ENCODE results near the gene LPO. TPM values are rescaled to one million over a fixed set of nuclear protein-coding genes. Genes with fewer than 3 reads are reported as not detected.

Gene LPO
- total RNA-seq, 1 donor from 2014 or later, result not detected

DNA sequence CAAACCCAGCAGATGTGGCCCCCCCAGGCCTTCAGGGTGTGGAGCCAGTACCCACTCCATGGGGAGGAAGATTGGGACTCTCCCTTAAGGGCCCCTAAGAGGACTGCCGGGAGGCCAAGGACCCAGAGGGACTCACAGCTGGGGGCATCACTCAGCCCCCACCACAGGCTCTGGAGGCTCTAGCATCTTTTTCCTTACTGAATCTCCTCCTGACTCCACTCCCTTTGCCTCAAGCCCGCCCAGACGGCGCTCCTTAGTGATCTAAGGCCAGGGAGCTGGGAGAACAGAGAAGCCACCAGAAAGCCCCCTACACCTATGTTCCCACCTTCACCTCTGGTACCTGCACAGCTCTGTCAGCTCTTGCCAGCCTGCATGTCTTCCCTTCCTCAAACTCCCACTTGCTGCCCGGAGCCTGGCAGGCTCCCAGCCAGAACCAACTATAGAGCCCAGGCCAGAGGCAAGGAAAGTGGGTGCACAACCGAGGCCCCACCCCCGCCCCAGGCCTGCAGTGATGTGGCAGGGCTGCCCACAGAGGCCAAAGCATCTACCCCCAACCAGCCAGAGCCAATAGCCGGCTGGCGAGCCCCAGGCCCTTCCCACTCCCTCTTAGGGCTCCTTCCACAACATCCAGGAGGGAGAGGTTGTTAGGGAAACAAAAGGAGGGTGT is 64.7 kb downstream of the LPO start:
- intact Hi-C loops (cut with micrococcal nuclease), result no loop called here

DNA sequence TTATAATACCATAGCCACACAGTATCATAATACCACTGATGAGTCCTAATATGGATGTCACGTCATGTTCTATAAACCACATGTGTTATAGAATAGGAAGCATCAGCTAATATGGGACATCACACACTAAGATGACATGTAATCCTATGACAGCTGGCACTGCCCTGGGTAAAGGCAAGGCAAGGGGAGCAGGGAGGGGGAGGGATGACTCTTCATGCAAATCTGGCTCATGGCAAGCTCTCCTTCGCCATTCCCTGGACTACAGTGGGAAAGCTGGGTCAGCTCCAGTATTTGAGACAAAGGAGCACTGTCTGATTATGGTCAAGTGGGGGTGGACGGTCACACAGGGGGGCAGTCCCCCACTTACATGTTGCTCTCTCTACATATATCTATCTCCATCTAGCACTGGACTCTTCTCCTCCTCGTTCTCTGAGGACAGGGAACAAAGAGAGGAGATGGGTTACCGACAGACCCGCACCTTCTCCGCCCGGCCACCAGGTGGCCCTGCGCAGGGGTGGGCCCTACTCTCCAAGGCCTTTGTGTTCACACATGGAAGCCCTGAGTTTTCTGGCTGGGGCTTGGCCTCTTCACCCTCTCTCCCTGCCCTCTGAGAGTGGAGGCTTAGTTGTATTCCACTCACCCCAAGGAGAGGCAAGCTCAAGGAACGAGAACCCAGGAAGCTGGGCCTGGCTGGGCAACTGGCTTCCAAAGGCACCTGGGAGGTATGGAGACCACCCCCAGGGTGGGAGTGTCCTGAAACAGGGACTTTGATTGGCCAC is 65.8 kb downstream of the LPO start:
- intact Hi-C loops (cut with micrococcal nuclease), result loop anchor here (1.0 kb wide), 1 partner anchor 143 kb away; no protein-coding TSS in a partner anchor

DNA sequence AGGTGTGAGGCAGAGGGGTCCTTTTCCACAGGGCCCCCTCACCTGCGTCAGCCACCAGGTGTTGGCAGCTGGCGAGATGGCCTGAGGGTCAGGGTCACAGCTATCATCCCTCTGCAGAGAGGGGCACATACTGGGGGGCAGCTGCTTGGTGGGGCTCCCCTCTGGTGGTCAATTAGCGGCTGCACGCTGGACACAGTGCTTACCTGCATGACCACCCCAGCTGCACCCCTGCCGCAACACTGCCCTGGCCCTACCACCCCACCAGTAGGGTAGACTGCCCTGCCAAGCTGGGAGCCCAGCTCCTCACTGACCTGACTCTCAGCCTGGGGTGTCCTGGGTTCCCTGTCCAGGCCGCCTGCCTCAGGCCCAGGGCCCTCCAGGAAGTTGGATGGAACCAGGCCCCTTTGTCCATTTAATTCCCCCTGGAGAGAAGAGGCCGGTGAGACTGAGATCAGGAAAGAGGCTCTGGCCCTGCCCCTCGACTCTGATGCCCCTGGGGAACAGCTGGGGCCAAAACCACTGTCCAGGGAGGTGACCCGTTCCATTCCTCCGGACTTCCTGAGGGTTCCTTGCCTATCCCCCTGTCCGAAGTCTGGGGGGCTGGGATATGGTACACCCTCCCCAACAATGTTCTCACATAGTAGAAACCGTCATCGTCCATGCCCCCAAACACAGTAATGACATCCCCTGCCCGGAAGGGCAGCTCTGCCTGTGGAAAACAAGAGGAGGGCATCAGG is 66.5 kb downstream of the LPO start:
- intact Hi-C loops (cut with micrococcal nuclease), result loop anchor here (1.0 kb wide), 1 partner anchor 142 kb away; no protein-coding TSS in a partner anchor

DNA sequence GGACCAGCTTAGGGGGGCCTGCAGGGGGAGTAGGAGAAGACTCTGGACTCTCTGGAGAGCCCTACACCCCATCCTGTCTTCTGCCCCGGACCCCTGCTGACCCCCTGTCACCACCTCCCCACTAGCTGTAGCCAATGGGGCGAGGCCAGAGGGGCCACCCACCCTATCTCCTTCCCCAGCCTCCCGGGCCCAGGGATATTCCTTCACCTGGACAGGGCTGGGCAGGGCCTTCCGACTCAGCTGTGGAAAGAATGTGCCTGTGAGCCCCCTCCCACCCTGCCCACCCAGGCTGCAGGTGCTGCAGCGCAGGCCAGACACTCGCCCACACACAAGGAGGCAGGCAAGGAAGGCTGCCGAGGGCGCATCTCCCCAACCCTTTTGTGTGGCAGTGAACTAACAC is 67.2 kb downstream of the LPO start:
- intact Hi-C loops (cut with micrococcal nuclease), result no loop called here

DNA sequence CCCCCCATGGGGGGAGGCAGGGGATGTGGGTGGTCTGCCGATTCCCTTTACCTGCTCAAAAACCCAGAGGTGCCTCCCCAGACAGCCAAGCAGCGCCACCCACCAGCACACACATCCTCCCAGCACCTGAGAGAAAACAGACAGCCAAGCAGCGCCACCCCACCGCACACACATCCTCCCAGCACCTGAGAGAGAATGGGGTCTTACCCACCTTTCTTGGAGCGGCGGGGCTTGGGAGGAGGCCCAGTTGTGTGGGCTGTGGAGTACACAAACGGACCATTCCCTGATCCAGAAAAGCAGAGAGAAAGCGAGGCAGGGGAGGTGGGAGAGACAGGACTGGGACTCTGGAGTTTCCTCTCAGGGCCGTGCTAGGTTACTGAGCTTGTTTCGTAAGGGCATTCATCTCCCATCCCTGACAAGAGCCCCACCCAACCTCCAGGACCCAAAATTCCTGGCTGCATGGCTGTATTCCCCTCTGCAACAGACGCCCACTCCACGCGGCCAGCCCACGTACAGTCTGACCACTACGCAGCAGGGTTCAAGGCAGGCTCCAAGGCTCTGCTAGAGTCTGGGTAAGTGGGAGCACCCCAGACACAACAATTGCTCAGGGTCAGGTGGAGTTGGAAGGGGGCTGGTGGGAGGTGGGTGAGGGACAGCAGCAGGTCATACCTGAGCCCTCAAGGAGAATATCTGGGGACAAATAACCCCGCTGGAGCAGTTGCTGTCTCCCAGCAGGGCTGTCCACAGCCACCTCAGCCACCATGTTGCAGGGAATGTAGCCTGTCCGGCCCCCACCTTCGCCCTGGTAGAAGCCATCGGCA is 68.0 kb downstream of the LPO start:
- intact Hi-C loops (cut with micrococcal nuclease), result no loop called here

DNA sequence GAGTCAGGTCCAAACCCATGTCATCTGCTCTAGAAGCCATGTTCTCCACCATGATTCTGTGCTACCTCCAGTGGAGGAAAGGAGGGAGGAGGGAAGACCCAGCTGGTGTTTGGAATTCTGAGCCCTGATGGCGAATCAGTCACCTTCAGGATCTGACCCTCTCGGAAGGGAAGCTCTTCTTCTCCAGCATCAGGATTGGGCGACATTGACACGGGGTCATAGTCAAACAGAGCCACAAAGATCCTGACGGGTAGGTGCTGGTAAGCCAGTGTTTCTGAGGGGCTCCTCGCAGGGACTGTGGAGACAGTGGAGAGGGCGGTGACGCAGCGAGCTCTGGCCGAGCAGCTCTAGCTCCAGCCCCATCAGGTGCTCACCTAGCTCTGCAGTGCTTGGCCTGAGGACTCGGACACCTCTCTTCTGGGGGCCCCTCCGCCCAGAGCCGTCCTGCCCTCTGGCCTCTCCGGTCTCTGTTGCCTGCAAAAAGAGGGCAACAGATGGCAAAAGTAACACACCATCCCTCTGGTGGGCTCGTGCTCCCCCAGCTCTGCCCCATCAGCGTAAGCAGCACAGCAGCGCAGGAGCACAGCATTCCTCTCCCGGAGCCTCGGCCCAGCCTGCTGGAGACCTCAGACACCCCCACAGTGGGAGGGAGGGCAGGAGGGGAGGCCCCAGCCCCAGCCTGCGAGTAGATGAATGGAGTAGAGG is 69.2 kb downstream of the LPO start:
- intact Hi-C loops (cut with micrococcal nuclease), result no loop called here

DNA sequence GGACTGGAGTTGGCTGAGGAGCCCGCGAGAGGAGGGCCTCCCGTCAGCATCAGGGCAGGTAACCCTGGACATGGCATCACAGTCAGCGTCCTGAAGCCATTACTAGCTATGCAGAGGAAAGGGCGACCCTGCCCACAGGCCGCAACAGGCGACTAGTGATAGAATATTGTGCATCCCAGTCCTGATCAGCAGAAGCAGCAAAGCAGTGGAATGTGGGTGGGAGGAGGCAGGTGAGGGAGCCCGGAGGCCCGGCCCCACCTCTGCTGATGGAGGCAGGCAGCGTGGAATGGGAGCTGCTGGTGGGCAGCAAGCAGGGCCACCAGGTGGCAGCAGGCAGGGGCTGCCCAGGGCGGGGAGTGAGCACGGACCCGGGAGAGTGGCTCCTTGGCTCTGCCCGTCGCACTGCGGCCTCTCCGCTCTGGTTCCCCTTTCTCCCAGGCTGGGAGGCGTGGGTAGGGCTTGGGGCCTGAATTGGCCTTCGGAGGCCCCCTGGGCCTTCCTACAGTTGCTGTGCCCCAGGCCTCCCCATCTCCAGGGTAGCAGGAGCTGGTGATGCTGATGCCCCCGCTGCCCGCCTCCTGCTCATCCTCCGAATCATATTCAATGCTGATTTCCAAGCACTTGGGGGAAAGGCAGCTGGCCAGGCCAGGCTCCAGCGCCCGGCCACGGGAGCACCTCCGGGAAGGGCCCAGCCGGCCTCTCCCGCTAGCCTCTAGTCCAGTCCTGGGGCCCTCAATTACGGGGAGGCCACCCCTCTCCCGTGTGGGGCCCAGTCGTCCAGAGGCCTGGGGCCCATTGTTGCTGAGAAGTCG is 70.0 kb downstream of the LPO start:
- intact Hi-C loops (cut with micrococcal nuclease), result no loop called here

DNA sequence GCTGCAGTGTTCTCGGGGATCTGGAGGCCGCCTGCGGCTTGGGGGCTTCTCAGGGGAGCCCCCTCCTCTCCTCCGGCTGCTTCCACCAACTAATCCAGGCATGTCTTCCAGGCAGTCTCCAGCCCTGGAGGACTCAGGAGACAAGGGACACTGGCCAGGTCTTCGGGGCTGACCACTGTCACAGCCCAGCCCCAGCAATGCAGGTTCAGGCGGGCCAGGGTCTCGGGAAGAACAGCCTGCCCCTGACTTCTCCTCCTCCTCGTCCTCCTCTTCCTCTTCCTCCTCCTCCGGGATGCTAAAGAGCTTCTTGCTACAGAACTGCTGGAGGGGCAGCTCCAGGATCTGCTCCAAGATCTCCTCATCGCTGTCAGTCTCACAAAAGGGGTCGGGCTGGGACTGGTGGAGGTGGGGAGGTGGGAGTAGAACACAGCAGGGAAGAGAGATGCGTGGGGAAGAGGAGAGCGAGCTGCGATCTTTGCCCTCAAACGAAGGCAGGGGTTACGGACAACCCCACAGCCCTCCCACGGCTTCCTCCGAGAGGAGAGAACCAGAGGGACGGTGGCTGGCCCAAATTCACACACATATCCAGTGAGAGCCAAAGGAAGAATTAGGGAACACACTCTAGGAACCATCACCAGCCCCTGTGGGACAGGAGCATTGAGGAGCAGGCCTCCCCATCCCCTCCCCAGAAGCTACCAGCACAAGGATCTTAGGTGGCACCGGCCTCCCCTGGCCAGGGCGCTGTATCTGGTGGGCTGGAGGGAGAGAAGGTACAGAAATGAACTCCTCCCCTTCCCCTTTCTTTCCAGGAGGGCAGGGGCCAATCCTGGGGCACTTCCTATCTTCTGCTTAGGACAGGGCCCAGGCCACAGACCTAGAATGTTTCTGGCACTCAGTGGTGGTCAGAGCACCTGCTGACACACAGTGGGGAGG is 70.9 kb downstream of the LPO start:
- intact Hi-C loops (cut with micrococcal nuclease), result no loop called here

DNA sequence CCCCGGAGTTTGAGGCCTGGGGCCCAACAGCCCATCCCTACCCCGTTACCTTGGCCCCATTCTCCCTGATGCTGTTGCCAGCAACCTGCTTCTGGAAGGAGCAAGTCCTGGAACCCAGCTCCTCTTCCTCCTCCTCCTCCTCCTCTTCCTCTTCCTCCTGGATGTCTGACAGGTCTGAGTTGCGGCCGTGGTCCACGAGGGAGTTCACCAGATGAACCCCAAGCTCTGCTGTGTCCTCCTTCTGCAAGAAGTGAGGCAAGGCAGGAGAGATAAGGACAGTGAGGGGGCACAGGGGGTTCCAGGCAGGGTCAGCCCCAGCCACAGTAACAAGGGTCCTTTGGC is 71.5 kb downstream of the LPO start:
- intact Hi-C loops (cut with micrococcal nuclease), result no loop called here

DNA sequence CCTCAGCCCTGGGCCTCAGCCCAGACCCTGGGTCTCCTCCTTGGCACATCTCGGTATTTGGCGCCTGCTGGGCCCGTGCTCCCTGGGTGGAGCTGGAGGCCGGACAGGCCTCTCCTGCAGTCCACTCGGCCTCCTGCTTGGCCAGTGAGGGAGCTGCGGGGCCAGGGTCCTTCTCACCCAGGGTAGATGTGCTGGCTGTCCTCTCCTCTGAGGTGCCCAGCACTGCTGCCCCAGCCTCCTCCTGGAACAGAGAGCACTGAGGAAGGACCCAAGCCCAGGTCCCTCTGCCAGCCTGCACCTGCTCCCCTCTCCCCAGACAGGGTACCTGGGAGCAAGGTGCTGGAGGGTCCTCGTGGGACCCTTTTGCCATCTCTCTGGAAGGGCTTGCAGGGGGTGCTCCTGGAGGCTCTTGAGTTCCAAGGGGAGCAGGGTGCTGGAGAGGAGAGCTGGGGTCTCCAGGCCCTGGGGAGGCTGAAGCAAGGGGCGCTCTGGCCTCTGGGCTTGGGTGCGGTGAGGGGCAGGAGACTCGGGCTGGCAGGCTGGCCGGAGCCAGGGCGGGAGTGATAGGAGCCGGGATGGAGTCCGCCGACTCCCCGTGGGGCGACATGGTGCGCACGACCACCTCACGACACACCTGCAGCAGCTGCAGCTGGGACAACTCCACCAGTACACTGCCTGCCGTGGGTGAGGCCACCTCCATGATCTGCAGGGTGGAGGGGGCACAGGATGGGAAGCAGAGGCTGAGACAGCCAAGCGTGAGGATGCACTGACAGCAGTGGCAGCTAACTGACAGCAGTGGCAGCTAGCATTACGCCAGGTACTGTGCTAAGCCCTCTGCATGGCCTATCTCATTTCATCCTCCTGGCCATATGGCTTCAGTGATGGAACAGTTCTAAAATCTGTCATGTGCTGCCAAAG is 72.4 kb downstream of the LPO start:
- intact Hi-C loops (cut with micrococcal nuclease), result no loop called here

DNA sequence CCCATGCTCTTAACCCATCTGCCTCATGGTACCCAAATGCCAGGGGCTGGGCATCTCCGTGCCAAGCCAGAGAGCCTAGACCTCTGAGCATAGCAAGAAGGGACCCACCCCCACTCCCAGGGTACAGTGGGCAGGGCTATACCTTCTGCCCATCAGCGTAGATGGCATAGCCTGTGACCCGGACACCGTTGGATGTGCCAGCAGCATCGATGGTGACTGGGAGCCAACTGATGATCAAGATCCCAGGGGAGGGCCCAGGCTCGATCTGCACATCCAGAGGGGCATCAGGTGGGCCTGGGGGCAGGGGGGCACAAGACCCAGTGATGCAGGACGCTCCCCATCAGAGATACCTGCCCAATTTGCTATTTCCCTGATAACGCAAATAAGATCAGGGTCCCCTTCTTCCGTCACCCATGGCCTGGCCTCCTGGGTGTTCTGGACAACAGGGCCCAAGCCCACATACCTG is 73.1 kb downstream of the LPO start:
- intact Hi-C loops (cut with micrococcal nuclease), result no loop called here

DNA sequence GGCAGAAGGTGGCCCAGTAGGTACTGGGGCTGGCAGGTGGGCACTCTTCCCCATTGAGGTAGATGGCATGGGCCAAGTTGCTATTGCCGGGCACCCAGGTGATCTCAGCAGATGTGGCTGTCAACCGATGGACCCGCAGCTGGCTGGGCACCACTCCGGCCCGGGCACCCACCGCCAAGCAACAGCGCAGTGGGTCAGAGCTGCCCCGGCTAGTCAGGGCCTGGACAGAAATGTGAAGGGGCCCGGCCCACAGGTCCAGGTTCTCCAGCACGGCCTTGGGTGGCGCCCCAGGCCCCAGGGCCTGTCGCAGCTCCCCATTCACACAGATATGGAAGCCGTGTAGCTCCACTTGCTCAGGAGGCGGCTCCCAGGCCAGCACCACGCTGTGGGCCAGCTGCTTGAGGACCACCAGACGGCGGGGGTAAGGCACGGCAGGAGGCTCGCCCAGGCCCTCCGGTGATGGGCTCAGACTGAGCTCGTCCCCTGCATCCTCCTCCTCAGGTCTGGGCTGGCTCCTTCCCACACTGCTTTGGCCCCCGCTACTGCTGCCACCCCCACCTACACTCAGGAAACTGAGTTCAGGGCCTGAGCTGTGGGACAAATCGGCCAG is 73.7 kb downstream of the LPO start:
- intact Hi-C loops (cut with micrococcal nuclease), result no loop called here

DNA sequence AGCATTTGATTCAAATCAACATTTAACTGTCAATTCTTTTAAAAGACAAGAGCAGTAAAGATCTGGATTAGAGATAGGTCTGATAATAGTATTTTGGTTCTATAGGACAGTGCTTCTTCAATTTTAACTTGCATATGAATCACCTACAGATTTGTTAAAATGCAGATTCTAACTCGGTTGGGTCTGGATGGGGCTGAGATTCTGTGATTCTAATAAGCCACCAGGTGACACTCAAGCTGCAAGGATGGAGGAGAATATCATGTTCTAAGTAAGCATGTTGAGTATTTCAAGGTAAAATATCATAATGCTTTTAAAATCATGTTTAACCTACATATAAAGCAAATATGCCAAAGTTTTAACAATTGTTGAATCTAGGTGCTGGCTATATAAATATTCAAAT is 74.4 kb downstream of the LPO start:
- intact Hi-C loops (cut with micrococcal nuclease), result no loop called here

DNA sequence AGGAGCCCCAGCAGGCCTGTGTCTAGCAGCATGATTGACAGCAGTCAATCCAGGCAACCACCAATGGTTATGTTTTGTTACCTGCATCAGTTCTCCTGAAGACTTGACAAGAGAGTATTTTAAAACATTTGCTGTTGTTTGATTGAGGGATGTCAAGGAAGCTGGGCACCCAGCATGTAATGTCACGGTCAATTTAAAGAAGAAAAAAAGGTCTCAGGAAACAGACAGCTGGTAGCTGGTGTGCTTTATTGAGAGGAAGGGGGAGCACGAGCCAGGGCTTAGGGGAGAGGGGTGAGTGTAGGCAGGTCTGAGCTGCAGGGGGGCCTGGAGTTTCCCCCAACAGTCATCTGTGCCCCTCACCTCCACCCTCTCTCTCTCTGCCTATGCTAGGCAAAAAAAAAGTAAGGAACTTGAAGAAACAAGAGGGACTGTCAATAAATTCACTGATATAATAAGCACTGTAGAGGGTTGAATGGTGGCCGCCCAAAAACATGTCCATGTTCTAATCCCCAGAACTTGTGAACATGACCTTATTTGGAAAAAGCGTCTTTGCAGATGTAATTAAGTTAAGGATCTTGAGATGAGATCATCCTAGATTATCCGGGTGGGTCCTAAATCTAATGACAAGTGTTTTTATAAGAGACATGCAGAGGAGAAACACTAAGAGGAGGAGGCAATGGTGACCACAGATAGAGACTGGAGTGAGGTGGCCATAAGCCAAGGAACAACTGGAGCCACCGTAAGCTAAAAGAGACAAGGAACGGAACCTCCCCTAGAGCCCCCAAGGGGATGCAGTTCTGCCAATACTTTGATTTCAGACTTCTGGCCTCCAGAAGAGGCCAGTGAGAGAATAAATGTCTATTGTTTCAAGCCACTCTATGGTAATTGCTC is 75.7 kb downstream of the LPO start:
- intact Hi-C loops (cut with micrococcal nuclease), result no loop called here

DNA sequence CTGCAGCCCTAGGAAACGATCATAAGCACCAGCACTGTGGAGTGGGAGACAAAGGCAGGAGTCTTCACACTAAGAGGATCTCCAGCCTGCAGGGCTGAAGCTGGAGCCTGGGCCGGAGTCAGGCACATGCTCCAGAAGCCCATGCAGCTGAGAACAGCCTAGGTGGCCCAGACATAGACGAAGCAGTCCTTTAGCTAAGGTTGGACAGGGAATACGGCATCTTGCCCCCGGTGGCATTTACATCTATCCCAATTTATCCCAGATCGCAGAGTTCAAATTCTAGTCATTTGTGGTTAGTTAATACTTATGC is 76.3 kb downstream of the LPO start:
- intact Hi-C loops (cut with micrococcal nuclease), result no loop called here

DNA sequence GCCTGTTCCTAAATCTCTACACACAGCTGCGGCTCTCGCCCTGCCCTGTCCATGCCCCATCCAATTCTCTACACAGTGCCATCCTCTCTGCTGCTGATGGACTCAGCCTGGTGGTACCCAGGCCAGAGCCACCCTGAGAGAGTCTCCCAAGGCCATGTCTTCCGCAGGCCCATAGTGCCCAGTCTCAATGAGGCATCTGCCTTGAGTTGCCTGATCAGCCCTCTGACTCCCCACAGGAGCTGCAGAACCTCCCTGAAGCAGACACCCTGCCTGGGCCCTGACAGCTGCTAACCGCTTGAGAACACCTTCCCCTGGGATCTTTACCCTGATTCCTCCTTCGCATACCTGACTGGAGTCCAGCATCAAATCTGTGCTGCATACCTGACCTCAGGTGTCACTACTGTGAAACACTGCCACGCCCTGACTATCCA is 76.9 kb downstream of the LPO start:
- intact Hi-C loops (cut with micrococcal nuclease), result no loop called here
